ENCODE measurements around the gene PDXK.

Gene PDXK

DNA sequence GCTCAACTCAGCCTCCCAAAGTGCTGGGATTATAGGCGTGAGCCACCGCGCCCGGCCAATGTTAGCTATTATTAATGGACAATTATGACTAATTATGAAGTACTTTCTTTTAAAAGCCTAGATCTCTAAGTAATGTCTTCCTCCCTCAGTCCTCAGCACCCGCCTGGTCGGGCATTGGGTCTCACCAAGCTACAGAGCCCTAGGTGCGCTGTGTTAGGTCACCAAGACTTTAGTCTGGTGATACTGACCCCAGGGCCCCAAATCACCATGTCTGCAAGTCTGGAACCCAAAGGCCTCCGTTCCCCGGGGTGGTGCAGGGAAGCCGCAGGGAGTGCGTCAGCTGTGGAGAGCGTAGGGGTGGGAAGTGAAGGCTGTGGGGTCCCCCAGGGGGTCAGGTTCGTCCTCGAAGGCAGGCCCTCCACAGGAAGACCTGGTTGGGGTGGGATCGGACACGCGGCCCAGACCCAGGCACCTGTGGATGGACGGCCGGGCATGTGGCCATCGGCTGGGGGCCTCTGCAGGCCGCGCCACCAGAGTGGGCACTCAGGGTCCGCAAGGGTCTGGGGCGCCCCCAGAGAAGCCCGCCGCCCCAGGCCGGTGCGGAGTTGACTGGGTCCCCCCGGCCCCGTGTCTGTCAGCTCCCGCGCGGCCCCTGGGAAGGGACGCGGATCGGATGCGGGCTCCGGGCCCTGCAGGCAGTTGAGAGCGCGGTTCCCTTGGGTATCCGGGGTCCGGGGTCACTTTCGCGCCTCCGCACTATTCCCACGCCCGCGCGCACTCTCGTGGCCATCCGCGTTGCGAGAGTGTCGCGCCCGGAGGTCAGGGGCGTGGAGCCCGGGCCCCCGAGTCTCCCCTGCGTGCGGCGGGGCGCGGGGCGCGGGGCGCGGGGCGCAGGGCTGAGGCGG is 710 bp upstream of the PDXK start:
- Histone ChIP-seq H3K27me3 (ENCODE audit: control insufficient read depth, insufficient read depth, low read length) (no peaks in the 10 kb centered on the region), H2AFZ (peak overlapping the region; percentile 90)

GRCh38 chr21:43719748-43720538 is 1.0 kb downstream of the PDXK start:
- Histone ChIP-seq H3K4me3 (ENCODE audit: low read depth, low read length) (peak overlapping the region; percentile 71), H3K27ac (peak overlapping the region; percentile 76), H3K27me3 (ENCODE audit: control insufficient read depth, insufficient read depth, low read length) (no peaks in the 10 kb centered on the region), H3K36me3 (ENCODE audit: control insufficient read depth, insufficient read depth, low read length) (no peaks in the 10 kb centered on the region), H3K79me2 (peaks cover 4% of the 10 kb centered on the region), H2AFZ (peak overlapping the region; percentile 76), H3K9me3 (ENCODE audit: control insufficient read depth, low read length) (no peaks in the 10 kb centered on the region), H3K4me1 (no peaks in the 10 kb centered on the region), H3K4me2 (ENCODE audit: low read length) (peak overlapping the region; percentile 74), H3K9ac (peak overlapping the region; percentile 72)
- TF ChIP-seq CTCF (IDR thresholded peaks at IDR 0.05) = no peak

More for the DNA sequence above, 710 bp upstream of the PDXK start:
- Histone ChIP-seq H3K27ac (no peak overlapping the region), H3K4me1 (no peaks in the 10 kb centered on the region), H3K4me3 (ENCODE audit: low read depth, low read length) (peak overlapping the region; percentile 71), H3K36me3 (ENCODE audit: control insufficient read depth, insufficient read depth, low read length) (no peaks in the 10 kb centered on the region), H3K9me3 (ENCODE audit: control insufficient read depth, low read length) (no peaks in the 10 kb centered on the region), H3K9ac (no peak overlapping the region), H3K79me2 (peaks cover 4% of the 10 kb centered on the region), H3K4me2 (ENCODE audit: low read length) (peak overlapping the region; percentile 98)
- TF ChIP-seq CTCF (IDR thresholded peaks at IDR 0.05) = no peak

- no peaks in the 10 kb centered on the region for H3K9me3 ChIP-seq (ENCODE audit: control insufficient read depth, low read length)
- H3K79me2 ChIP-seq = peaks cover 4% of the 10 kb centered on the region
- H3K36me3 ChIP-seq (ENCODE audit: control insufficient read depth, insufficient read depth, low read length) = no peaks in the 10 kb centered on the region
- TF ChIP-seq CTCF (IDR thresholded peaks at IDR 0.05) = no peak
- H3K4me2 ChIP-seq (ENCODE audit: low read length) = peak overlapping the region; percentile 74
- H3K4me1 ChIP-seq = no peaks in the 10 kb centered on the region
- no peak overlapping the region for H3K27ac ChIP-seq
- H3K4me3 ChIP-seq (ENCODE audit: low read depth, low read length) = peak overlapping the region; percentile 71
- no peak overlapping the region for H2AFZ ChIP-seq
- no peak overlapping the region for H3K9ac ChIP-seq
- H3K27me3 ChIP-seq (ENCODE audit: control insufficient read depth, insufficient read depth, low read length) = no peaks in the 10 kb centered on the region
Measured at GRCh38 chr21:43720539-43721166, 1.7 kb downstream of the PDXK start.

DNA sequence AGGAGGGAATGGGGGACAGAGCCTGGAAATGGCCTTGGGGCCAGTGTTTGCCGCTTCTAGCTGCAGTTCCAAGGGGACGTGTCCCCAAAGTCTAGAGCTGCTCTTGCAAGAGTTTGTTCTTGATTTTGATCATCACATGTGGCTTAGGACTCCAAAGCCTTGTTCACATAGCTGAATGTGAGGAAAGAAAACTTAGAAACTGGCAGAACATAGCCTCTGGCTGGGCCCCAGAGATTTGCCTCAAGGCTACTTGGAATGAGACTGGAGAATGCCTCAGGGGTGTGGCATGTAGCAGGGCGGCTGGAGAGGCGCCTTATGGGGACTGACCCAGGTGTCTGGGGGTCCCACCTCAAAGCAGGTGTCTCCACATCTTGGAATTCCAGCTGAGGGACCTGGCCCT is 2.3 kb downstream of the PDXK start:
- Histone ChIP-seq H3K4me3 (ENCODE audit: low read depth, low read length) (no peak overlapping the region), H3K27ac (no peak overlapping the region), H3K36me3 (ENCODE audit: control insufficient read depth, insufficient read depth, low read length) (no peaks in the 10 kb centered on the region)

More for the DNA sequence above, 2.3 kb downstream of the PDXK start:
- Histone ChIP-seq H3K9me3 (ENCODE audit: control insufficient read depth, low read length) (no peaks in the 10 kb centered on the region), H3K9ac (no peak overlapping the region), H3K4me1 (no peaks in the 10 kb centered on the region), H3K4me2 (ENCODE audit: low read length) (peak overlapping the region; percentile 74), H2AFZ (no peak overlapping the region), H3K79me2 (peaks cover 4% of the 10 kb centered on the region), H3K27me3 (ENCODE audit: control insufficient read depth, insufficient read depth, low read length) (no peaks in the 10 kb centered on the region)
- TF ChIP-seq CTCF (IDR thresholded peaks at IDR 0.05) = no peak

Data from parathyroid adenoma (tissue), 2 donors.